GM21576 (cell line): ENCODE measurements around the gene RILPL1.
"Not testable (repeated sequence)": the region's sequence is repeated elsewhere in the genome, so short reads cannot be mapped to it uniquely, and the experiment has no call there.

ENCODE experiments used
- ATAC-seq: cut with Tn5 transposase; IDR thresholded peaks from one replicate; pipeline ENCODE4 v1.9.1; 2021; ENCODE audit warnings: mild to moderate bottlenecking, moderate library complexity; ENCODE audit not compliant: unreplicated experiment

Gene RILPL1

DNA sequence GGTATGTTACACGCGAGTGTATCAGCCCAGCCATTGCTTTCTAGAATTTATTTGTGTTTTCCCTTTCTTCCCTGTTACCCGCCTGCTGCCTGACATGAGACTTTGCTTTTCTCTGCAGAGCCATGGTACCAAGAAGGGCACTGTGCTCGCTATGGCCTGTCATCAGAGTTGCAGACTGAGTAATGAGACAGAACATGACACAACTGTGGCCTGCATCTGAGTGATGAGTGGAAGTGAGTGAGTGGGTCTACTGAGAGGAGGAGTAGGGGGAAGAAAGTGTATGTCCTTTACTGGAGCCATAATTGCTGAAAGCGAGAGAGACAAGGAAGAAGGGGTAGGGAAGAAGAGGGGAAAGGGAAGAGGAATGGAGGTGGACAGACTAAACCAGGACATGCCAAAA is 2.9 kb downstream of the RILPL1 start:
- ATAC-seq, result no peak

DNA sequence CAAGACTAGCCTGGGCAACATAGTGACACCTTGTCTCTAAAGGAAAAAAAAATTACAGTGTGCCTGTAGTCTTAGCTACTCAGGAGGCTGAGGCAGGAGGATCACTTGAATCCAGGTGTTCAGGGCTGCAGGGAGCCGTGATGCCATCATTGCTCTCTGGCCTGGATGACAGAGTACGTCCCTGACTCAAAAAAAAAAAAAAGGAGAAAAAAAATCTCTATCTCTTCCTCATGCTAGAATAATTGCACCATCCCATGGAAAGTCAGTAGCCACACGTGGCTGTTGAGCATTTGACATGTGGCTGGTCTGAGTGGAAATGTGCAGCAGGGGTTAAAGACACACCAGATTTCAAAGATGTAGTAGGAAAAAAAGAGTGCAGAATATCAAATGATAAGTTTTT is 3.8 kb downstream of the RILPL1 start:
- no peak for ATAC-seq

GRCh38 chr12:123528858-123529257 is 4.7 kb downstream of the RILPL1 start:
- no peak for ATAC-seq

GRCh38 chr12:123526542-123527080 is 6.9 kb downstream of the RILPL1 start:
- no peak for ATAC-seq

GRCh38 chr12:123524378-123524777 is 9.1 kb downstream of the RILPL1 start:
- no peak for ATAC-seq

DNA sequence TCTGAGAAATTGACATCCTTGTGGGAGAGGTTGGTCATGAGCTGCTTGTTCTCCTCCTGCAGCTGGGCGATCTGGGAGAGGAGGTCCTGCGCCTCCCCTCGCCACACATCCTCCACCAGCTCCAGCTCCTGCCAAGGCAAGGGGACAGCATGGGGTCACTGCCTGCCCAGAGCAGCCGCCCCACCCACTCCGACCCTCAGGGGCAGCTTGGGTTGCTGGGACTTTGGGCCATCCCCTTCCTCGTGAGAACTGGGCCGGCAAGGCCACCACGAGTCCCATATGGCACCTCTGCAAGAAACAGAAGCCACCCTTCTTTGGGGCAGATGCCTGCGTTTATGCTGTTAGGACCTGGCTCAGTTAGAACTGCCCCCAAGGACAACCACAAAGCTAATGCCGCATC is 10.0 kb downstream of the RILPL1 start:
- no peak for ATAC-seq

- no peak for ATAC-seq
Observed at GRCh38 chr12:123522164-123522563, 11.4 kb downstream of the RILPL1 start.

GRCh38 chr12:123520567-123521474 is 12.7 kb downstream of the RILPL1 start:
- ATAC-seq, result no peak

- no peak for ATAC-seq
Observed at GRCh38 chr12:123519141-123520001, 14.1 kb downstream of the RILPL1 start.

DNA sequence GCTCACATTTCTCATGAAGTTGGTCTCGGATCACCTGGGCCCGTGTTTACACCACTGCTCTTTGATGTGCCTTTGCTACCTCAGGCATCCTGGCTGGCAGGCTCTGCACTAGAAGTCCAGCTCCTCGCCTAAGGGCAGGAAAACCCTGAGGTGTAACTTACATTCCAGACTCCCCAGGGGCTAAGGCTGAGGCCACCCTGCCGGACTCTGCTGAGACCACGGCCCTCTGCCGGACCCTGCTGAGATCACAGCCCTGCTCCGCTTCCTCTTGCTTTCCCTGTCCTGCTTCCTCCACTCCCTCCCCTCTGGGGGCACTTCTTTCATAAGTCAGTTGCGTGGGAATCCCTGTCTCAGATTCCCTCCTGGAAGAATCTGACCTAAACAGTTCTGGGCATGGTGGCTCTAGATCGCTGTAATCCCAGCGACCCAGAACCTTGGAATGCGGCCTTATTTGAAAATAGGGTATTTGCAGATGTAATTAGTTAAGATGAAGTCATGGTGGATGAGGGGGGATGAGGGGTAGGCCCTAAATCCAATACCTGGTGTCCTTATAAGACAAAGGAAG is 17.2 kb downstream of the RILPL1 start:
- no peak for ATAC-seq

- ATAC-seq, result not testable (repeated sequence)
Observed at GRCh38 chr12:123514582-123515221, 18.8 kb downstream of the RILPL1 start.

- no peak for ATAC-seq
Observed at GRCh38 chr12:123513805-123514204, 19.7 kb downstream of the RILPL1 start.

DNA sequence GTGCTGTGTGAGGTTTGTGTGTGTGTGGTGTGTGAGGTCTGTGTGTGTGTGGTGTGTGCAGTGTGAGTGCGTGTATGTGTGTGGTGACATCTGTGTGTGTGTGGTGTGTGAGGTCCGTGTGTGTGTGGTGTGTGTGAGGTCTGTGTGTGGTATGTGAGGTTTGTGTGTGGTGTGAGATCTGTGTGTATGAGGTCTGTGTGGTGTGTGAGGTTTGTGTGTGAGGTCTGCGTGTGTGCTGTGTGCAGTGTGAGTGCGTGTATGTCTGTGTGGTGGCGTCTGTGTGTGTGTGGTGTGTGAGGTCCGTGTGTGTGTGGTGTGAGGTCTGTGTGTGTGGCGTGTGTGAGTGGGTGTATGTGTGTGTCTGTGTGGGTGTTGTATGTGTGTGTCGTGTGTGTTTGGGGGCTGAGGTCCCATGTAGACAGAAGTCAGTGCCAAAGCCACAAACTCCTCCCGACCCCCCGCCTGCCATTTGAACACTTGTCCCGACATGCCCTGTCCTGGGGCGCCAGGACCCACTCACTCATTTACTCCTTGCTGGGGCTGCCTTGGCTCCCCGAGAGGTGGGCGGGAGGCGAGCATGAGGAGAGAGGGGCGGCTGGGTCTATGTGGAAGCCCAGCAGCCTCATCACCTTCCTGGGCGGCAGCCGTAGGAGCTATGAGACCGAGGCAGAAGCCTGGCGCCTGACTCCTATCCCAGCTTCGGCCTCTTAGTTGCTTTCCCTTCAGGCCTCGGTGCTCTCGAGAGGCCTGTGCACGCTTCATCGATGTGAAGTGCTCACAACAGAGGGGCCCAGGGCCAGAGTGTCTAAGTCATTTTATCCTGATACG is 20.5 kb downstream of the RILPL1 start:
- no peak for ATAC-seq

GRCh38 chr12:123506843-123507236 is 26.7 kb downstream of the RILPL1 start:
- no peak for ATAC-seq

- ATAC-seq, result no peak
Observed at GRCh38 chr12:123506059-123506842, 27.3 kb downstream of the RILPL1 start.

- ATAC-seq, result no peak
Observed at GRCh38 chr12:123502163-123502704, 31.3 kb downstream of the RILPL1 start.

DNA sequence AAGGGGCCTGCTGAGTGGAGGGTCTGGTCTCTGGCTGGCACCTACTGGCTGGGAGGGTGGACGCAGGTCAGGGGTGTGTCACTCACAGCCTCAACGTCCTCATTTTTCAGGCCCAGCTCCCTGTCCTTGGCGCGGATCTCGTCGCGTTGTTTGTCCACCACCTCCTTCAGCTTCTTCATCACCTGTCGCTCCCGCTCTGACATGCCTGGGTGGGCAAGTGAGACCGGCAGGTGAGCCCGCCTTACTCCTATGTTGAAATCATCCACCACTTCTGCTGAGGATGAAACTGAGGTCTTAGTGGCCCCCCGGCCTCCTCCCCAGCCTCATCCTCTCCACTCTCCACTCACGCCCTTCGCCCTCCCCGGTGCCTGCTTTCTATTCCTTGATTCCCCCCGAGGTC is 34.2 kb downstream of the RILPL1 start:
- no peak for ATAC-seq

DNA sequence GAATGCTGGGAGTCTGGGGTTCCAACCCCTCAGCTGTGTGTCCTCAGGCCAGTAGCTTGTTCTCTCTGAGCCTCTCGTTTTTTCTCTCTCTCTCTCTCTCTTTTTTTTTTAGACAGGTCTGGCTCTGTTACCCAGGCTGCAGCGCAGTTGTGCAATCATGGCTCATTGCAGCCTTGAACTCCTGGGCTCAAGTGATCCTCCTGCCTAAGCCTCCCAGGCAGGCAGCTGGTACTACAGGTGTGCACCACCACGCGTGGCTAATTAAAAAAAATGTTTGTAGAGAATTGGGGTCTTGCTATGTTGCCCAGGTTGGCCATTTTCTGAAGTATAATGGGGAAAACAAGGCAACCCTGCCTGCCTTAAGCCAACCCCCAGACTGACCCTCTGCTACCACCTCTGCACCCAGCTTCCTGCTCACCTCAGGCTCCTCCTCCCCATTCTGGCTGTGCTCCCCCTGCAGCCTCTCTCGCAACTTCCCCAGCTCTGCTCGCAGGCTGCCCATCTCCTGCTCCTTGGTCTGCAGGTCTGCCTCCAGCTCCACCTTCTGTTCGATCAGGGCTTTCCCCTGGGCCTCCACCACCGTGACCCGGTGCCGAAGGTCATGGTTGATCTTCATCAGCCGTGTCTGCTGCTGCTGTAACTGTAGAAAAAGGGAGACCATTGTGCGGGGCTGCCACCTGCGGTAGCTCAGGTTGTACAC is 35.2 kb downstream of the RILPL1 start:
- ATAC-seq, result no peak
